Stimulated activated CD8-positive, alpha-beta memory T cell treated with anti-CD3 and anti-CD28 coated beads, Interleukin-15, amount 100 ng/mL, for 1 hour (primary cell): ENCODE results near the gene EFHC1.

Source experiments
- DNase-seq: peaks from one replicate; pipeline ENCODE4 v3.0.0-alpha.2; 2020; ENCODE audit warnings: low read depth

The EFHC1 gene

DNA sequence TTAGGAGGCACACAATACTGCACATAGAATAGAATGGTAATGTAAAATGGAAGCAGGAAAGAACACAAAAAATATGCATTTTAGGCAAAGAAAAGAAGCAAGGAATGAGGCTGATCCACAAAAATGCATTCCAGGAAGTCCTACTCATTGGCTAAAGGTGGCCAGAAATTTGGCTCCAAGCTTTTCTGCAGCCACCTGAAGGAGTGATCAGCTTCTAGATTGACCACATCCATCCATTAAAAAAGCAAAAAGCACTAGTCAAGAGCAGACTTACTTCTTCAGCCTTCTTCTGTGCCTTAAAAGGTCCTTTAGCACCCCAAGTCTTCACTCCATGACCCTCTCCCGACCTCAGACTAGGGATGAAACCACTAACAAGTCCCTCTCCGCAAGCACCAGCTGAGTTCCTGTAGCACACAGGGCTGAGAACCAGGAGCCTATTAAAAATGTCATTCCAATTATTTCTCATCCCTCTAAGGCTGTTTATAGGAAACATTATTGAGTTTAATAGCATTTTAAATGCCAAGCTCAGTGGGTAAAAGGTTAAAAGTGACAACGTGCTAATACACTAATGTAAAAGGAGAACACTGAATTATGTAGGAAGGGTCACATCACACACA, 120.3 kb downstream of the EFHC1 start:
- DNase-seq: no peak

DNA sequence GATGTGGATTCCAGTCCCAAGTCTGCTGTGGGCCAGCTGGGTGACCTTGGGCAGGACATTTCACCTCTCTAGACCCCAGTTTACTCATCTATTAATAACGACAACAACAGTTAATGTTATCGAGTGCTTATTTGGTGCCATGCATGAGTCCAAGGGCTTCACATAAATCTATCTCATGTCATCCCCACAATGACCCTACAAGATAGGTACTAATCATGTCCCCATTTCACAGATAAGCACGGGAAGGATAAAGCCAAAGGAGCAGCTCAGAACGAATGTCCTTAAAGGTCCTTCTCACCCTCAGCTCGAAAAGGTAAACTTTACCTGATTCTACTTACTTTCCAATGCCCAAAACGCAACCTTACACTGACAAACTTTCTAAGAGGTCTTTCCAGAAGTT, 121.0 kb downstream of the EFHC1 start:
- no peak for DNase-seq

DNA sequence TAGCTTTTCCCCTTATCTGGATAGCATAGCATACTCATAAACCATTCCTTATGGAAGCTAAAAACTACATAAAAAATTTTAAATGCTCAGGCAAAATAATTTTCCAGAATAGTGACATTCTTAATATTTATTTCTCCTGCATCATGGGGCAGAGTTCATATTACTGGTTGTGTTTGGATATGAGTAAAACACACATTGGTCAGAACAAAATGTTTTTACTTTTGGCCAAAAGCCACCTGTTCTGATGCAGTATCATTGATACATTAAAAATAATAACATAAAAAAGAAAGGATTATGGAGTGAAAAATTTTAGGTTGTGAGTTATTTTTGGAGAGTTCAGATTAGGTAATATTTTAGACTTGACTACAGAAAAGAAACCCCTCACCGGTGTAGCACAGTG, 123.1 kb downstream of the EFHC1 start:
- DNase-seq: no peak

DNA sequence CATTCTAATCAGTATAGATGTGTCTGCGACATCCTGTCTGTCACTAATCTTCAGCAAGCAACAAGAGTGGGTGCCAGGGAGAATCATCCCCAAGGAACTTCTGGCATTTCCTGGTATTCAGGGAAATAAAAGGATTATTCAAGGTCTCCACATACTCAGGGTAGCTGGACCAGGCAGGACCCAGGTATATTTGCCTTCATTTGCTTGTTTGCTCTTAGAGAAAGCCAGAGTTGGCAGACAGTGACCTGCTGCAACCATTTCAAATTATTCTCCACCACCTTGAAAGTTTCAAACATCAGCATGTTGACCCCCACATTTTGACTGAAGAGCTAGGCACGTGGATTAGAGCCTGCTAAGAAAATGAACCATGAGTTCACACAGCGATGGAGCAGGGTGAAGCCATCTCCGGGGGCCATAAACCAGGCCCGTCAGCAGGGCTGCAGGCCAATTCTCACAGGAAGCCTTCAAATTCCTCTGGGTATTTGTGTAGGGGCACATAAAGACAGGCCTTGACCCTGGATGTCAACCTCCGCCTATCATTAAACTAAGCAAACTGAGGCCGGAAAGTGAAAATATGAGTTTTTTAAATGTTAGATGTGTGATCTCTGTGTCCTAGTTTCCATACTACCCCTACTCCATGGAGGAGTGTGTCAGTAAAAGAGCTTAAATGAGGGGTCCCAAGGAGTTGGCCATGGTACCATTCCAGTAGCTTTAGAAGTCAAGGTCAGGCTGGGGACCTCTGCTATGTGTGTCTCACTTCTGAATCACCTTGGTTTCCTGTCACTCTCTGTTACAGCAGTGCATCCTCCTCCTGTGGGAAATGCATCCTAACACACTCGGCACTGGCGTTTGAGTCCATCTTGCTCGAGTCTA, 123.8 kb downstream of the EFHC1 start:
- no peak for DNase-seq

DNA sequence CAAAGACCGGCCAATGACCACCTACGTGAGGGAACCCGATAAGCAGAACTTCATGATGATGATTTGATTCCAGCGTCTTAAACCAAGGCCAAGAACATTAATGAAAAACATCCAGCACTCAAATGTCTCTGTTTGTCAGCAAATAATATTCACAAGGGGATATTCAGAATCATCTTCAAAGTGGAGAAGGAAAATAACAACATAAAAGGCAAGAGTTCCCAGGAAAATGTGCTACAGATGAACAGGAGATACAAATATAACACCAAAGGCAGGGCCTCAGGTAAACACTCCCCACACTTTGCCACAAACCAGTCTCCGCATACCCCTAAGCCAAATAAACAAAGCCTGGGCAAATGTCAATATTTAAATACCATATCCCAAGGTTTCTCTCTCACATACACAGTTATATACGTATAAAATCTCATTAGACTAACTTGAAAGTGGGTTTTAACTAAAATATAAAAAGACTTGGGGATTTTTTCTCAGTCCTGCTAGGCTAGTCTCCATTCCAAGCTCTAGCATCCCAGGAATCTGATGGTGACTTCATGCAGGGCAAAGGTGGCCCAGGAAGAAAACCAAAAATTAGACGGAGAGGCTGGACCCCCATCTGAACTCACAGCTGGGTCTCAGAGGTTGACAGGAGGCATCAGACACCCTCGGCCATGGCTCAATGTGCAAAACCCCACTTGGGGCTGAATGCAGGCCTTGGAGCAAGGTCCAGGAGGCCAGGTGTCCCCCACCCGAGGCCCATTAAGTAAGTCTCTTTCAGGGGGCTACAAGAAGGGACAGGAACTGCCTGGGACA, 124.7 kb downstream of the EFHC1 start:
- no peak for DNase-seq

DNA sequence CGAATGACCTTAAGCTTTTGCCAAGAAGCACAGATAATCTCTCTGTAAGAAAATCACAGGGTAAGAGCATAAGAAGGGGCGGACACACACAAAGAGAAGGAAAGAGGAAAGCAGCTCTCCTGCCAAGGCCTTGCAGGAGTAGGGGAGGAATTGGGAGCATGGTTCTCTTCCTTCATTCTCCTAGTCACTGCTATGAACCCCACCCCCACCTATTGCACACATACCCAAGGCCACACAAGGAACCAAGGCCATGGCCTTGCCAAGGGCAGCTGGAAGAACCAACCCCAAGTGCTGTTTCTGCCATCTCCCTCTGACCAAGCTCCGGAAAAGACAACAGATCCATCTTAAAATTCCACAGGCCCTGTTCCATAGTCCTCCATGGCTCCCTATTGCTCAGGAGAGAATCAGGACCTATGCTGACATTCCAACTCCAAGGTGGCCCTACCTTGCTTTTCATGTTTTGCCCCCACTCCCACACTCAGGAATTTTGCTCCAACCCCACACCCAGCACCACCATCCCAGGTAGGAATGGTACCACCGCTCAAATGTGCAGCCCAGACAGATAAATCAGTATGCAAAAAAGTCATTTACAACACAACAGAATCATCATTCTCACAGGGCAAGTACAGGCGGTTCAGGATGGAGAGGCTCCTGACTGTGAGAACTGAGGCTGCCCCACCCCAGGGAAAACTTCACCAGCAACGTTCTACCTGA, 125.4 kb downstream of the EFHC1 start:
- no peak for DNase-seq

DNA sequence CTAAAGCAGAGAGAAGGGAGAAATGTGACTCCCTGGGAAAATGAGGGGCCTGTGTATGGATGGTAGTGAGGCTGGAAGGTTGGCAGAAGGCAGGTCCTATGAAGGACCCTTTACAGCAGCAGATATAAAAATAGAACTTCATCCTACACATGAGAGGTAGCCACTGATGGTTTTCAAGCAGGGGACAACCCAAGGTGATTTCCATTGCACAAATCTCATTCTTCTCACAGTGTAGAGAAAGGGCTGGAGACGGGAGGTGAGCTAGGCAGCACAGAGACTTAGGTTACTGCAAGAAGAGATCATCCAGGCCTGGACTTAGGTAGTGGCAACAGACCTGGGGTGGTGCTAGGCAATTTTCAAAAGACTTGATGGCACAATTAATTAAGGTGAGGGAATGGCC, 126.0 kb downstream of the EFHC1 start:
- DNase-seq: no peak

DNA sequence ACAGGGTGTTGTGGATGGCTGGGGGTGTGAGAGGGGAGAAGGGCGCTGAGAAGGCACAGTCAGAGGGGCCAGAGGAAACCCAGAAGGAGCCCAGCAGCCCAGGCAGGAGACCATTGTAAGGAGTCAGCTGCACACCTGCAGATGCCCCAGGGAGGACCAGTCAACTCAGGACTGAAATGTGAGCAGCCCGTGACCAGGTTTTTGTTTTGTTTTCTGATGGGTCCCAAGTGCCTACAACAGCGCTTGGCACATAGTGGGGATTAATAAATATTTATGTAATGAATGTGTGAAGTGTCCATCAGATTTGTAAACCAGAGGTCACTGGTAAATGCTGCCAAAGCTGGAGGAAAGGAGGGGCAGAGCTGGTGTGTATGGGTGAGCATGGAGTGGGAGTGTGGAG, 126.5 kb downstream of the EFHC1 start:
- no peak for DNase-seq

DNA sequence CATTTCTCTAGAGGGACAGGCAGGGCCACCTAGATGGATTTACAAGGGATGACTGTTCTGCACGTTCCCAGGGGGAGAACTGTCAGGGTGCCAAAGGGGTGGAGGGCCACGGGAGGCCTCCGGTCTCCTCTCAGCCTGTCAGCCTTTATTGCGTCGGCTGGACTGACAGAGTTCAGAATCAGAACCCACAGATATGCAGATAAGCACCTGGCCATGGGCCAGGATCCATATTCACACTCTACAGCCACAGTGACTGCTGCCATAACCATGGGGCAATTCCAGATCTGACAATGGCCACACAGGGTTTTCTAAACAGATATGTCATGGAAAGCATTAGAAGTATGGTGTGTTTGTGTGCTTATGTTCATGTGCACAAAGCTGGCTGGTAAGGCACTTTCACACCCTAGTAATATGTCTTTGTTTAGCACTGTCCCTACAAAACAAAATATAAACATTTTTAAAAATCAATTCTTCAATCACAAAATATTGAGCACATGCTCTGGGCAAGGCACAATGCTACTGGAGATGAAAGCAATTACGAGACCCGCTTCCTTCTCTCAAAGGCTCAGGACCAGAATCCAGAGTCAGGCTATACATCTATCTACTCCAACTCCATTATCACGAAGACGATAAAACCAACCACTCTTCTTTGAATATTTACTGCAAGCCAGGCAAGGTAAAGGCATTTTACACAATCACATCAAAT, 127.7 kb downstream of the EFHC1 start:
- DNase-seq: no peak

DNA sequence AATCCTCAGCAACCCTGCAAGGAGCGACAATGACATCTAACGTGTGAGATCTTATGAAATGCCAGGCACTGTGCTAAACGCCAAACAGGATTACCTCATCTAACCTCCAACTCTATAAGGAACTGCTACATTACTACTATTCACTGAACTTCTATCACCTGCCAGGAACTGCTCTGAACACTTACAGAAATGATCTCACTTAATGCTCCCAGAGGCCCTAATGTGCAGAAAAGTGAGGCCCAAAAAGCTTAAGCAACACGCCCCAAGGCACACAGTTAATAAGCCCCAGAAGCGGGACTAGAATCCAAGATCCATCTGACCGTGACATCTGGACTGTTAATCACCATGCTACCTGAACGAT, 128.2 kb downstream of the EFHC1 start:
- DNase-seq: no peak

DNA sequence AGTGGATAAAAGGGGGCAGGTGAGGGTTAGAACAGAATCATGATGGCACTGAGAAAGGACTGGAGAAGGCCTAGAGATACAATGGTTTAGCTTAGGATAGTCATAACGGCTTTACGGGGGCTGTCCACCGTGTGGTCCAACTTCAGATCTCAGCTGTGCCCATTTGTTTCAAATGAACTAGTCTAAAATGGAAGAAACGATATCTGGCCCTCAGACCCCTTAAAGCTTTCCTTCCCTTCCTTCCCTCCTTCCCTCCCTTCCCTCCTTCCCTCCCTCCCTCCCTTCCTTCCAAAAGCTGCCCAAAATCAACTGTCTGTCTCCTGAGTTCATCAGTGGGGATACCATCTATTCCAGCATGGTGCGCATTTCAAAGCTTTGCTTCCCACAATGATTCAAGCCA, 128.9 kb downstream of the EFHC1 start:
- DNase-seq: no peak

DNA sequence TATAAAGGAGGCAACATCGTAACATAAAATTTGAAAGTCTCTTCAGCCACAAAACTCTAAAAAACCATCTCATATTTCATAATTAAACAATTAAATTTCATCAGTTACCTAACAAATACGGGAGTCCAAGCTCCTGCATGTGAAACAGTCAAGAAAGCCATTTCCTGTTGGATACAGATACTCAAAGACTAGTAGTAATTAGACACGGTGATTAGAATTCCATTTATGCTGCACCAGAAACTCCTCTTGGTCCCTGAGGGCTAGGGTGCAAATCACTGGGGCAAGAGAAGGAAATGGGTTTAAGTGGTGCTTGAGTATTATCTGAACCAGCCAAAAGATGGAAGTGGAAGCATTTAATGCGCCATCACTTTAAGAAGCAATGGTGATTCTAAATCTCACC, 129.3 kb downstream of the EFHC1 start:
- DNase-seq: no peak

DNA sequence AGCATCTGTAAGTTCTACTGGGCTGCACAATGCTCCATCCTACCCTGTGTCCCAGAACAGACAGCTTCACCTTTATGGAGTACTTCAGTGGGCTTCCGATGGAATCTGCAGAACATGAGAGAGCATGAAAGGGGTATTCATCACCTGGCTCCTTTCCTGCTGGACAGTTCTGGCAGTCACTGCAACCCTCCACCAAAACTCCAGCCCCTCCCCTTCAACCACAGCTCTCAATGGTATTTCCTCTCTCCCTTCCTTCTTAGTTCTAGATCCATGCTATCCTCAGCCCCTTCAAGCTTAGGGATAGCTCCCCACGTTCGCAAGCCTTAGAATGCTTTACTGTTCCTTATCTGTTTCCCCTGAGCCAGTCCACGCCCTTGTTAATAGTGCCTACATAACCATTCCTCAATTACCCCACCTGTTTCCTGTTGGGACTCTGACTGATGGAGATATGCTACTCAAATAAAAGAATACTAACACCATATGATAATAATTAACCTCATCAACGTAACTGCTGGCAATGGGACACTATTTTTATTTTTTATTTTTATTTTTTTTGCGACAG, 130.0 kb downstream of the EFHC1 start:
- DNase-seq: no peak

DNA sequence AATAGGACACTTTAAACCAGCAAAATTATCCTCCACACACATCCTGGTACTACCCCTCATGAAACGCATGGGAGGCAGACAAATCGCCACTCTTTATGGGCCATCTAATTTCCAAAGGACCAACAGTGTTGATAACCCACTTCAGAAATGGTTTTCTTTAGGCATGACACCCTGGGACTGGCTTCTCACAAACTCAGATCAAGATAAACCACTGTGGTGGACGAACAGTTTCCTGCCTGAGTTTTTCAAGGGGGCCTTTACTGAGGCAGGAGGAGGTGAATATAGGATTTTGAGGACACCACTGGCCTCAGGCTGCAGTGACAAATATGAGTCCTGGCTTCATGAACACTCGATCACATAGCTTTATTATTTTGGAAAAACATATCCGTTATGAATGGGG, 130.7 kb downstream of the EFHC1 start:
- DNase-seq: no peak

DNA sequence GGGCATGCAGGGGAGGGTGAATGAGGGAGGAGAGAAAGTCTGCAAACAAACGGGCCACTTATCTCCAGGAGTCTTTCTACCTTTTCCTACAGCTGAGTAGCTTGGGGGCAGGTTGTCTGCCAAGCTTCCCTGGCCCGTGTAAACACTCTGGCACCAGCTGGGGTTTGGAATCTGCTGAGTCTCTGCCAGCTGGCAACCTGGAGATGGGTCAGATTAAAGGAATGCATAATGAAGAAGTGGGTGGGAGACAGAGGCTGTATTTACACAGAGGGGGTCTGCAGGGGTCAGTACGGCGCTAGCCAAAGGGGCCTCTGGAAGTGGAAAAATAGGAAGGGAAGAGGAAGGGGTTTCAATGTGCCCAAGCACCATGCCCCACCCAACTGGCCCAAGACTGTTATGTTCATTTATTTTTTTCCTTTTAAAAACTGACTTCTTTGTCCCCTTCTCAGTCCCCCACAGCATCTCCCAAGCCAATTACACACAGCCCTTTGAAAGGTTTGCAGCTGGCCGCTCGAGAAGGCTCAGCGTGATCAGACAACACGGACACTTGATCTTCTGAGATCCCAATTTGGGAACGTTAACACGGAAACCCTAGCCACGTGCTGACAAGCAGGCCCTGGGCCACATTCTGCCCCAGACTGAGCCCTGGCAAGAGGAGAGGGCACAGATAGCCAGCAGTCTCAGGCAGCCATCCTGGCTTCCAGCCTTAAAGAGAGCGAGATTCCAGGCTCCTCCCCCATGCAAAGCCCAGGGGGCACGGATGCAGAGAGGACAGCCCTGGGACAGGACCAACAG, 131.5 kb downstream of the EFHC1 start:
- no peak for DNase-seq

DNA sequence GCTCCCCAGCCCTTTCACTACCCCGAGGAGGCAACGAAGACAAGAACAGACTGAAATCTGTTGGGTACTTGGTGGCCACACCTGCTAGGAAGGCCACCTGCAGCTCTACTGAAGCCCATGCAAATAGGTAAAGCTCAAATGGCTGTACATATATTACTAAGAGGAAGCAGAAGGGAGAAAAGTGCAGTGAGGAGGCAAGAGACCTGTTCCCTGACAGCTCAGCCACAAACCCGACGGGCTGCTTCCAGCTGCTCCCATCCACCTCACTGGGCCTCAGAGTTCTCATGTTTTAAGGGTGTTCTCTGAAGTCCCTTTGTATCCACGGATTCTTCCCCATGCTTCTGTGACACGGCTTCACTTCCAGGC, 132.1 kb downstream of the EFHC1 start:
- no peak for DNase-seq

DNA sequence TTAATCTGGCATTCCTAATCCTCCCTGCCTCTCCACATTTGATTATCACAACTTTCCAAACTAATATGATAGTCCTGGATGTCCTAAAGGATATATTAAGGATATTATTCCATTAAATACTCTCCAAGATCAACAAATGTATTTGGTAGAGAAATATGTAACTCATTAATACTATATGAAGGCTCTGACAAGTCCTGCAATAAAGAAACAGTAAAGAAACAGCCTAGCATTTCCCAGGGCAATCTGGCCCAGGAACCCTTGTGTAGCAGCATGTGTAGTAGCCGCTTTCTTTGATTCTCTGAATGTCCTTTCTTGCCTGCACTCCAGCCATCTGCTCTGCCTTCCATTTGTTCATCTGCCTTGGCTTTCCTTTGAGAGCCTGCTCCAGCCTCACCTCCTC, 133.0 kb downstream of the EFHC1 start:
- no peak for DNase-seq

DNA sequence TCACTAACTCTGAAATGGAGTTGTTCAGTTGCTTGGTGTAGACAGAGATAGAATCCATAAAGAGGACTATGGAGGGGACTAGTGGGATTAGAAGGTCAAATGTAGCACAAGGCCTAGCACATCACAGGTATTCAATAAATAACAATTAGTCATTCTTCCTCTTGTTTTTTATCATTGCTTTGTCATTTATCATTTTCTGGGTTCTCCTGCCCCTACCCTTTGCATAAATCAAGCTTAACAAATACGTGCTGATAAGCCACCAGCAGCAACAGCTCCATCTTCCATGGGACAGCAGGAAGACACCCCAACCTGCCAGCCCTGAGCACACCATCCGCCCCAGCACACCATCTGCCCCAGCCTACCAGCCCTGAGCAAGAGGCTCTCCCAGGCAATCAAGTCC, 133.6 kb downstream of the EFHC1 start:
- no peak for DNase-seq

DNA sequence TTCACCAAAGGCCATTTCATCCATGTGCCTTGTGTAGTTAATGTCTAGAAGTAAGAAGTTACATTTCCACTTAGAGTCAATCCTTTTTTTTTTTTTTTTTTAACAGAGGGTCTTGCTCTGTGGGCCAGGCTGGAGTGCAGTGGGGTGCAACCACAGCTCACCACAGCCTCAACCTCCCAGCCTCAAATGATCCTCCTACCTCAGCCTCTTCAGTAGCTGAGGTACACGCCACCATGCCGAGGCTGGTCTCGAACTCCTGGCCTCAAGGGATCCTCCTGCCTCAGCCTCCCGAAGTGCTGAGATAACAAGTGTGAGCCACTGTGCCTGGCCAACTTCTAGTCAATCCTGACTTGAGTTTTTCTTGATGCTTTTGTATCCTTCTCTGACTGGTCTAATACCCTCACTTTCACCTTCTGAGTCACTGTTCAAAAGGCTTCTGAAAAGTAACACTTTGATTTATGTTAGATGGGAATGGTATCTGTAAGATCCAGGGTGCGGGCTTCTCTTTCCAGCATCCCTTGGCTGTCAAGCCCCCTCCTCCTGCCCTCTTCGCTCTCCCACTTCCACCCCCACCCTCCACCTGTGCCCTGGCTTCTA, 134.6 kb downstream of the EFHC1 start:
- no peak for DNase-seq

DNA sequence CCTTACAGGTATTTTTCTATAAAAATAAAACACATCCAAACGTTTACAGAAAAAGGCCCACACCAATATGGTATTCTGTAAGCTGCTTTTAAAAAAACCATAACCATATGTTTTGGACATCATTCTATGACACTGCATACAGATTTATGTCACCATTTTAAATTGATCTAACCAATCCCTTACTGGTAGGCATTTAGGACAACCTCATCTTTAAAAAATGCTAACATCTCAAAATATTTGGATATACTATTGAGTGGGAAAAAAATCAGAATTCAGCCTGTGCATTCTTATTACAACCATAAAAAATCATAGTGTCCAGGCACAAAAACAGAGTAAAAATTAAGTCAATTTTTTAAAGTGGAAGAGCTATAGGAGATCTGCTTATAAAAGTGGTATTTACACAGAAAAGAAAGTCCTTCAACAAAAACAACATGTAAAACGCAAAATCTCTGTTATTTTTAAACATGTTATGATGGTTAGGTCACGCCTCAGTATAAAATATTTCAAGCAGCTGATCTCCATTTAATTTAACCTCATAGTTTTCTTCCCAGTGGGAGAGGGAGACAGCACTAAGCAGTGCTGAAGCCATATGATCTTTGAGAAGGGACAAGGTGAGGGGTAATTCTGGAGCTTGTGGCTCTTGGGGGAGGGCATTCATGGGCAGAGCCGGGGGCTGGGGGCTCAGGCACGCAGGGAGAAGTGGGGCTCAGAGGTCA, 135.5 kb downstream of the EFHC1 start:
- DNase-seq: no peak
